22Rv1 (cell line): ENCODE results near the gene COL4A5.

Experiments used
- ZFX ChIP-seq: fragments of 450-650 bp; IDR thresholded peaks from 2 replicates; pipeline ENCODE4 v1.6.1; 2017; ENCODE audit warnings: antibody characterized with exemption, borderline replicate concordance
- TF ChIP-seq, protein P1 (sequence below): fragments of 450-650 bp; IDR thresholded peaks from 2 replicates; pipeline ENCODE4 v1.5.1; 2017; ENCODE audit warnings: mild to moderate bottlenecking

DNA sequence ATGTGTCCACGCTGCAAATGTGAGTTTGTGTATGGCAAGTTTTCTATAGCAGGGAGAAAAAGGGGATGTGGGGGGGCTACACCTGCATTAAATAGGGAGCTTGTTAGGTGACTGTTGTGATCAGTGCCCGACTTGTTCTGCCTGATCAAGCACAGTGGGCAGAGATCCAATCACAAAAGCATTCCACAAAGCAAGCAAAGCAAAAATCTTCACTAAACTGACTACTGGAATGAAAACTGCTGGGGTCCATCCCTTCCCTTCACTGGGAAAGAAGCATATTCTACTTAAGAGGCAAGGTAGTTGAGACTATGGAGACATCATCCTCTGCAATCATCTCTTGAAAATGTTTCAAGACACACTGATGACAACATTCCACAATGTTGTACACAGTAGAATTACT is 291.5 kb downstream of the COL4A5 start:
- TF ChIP-seq, protein P1, sequence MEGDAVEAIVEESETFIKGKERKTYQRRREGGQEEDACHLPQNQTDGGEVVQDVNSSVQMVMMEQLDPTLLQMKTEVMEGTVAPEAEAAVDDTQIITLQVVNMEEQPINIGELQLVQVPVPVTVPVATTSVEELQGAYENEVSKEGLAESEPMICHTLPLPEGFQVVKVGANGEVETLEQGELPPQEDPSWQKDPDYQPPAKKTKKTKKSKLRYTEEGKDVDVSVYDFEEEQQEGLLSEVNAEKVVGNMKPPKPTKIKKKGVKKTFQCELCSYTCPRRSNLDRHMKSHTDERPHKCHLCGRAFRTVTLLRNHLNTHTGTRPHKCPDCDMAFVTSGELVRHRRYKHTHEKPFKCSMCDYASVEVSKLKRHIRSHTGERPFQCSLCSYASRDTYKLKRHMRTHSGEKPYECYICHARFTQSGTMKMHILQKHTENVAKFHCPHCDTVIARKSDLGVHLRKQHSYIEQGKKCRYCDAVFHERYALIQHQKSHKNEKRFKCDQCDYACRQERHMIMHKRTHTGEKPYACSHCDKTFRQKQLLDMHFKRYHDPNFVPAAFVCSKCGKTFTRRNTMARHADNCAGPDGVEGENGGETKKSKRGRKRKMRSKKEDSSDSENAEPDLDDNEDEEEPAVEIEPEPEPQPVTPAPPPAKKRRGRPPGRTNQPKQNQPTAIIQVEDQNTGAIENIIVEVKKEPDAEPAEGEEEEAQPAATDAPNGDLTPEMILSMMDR, result no peak
- TF ChIP-seq ZFX, result no peak
